Measurements from ENCODE around the gene DAND5. TPM values are rescaled to one million over a fixed set of nuclear protein-coding genes. Genes with fewer than 3 reads are reported as not detected.

Gene DAND5
- polyA plus RNA-seq, 1 experiment, result not detected

GRCh38 chr19:13015361-13016223 is 46.2 kb downstream of the DAND5 start:
- ChIA-PET CTCF (interaction anchor here (1.0 to 1.7 kb wide), 4 partner anchors 18 to 51 kb away, joined by 3 to 5 read pairs (median 4); no protein-coding TSS in a partner anchor), POLR2A (no interaction called here)
- TF ChIP-seq CTCF (IDR thresholded peaks at IDR 0.05; ENCODE audit: insufficient read depth, low read depth, low read length), result no peak
- Histone ChIP-seq H3K27me3 (ENCODE audit: control insufficient read depth, insufficient read depth, low read length) (no peaks in the 10 kb centered on the region), H3K4me3 (ENCODE audit: low read depth, low read length) (no peak overlapping the region), H3K36me3 (ENCODE audit: control insufficient read depth, insufficient read depth, low read length) (peaks cover under 1% of the 10 kb centered on the region)
- no peak for DNase-seq (ENCODE audit: low read depth)

GRCh38 chr19:13016245-13016627 is 46.9 kb downstream of the DAND5 start:
- no peak for TF ChIP-seq CTCF (IDR thresholded peaks at IDR 0.05; ENCODE audit: insufficient read depth, low read depth, low read length)
- H3K27me3 ChIP-seq (ENCODE audit: control insufficient read depth, insufficient read depth, low read length), result no peaks in the 10 kb centered on the region
- H3K36me3 ChIP-seq (ENCODE audit: control insufficient read depth, insufficient read depth, low read length), result no peaks in the 10 kb centered on the region
- DNase-seq (ENCODE audit: low read depth), result no peak
- ChIA-PET POLR2A (no interaction called here), CTCF (interaction anchor here (0.6 to 1.3 kb wide), 4 partner anchors 18 to 127 kb away, joined by 3 read pairs; no protein-coding TSS in a partner anchor)
- H3K4me3 ChIP-seq (ENCODE audit: low read depth, low read length), result no peak overlapping the region

GRCh38 chr19:13016628-13017305 is 47.4 kb downstream of the DAND5 start:
- no peak for TF ChIP-seq CTCF (IDR thresholded peaks at IDR 0.05; ENCODE audit: insufficient read depth, low read depth, low read length)

GRCh38 chr19:13017306-13018034 is 48.1 kb downstream of the DAND5 start:
- CTCF ChIA-PET, result interaction anchor here (0.8 to 2.3 kb wide), 11 partner anchors 10 to 76 kb away, joined by 3 to 14 read pairs (median 3); no protein-coding TSS in a partner anchor
- no peaks in the 10 kb centered on the region for H3K27me3 ChIP-seq (ENCODE audit: control insufficient read depth, insufficient read depth, low read length)
- no peak overlapping the region for H3K4me3 ChIP-seq (ENCODE audit: low read depth, low read length)
- no peaks in the 10 kb centered on the region for H3K36me3 ChIP-seq (ENCODE audit: control insufficient read depth, insufficient read depth, low read length)
- no peak for DNase-seq (ENCODE audit: low read depth)
- no peak for TF ChIP-seq CTCF (IDR thresholded peaks at IDR 0.05; ENCODE audit: insufficient read depth, low read depth, low read length)
- POLR2A ChIA-PET, result no interaction called here

More at GRCh38 chr19:13016628-13017305, 47.4 kb downstream of the DAND5 start:
- ChIA-PET CTCF (interaction anchor here (0.6 to 2.2 kb wide), 5 partner anchors 12 to 127 kb away, joined by 3 to 6 read pairs (median 3); no protein-coding TSS in a partner anchor), POLR2A (no interaction called here)
- no peaks in the 10 kb centered on the region for H3K27me3 ChIP-seq (ENCODE audit: control insufficient read depth, insufficient read depth, low read length)
- no peak overlapping the region for H3K4me3 ChIP-seq (ENCODE audit: low read depth, low read length)
- no peak for DNase-seq (ENCODE audit: low read depth)
- no peaks in the 10 kb centered on the region for H3K36me3 ChIP-seq (ENCODE audit: control insufficient read depth, insufficient read depth, low read length)

All from BJ (cell line).